ENCODE data around the gene DOHH. TPM values are rescaled to one million over a fixed set of nuclear protein-coding genes. Genes with fewer than 3 reads are reported as not detected.
A peak's percentile ranks its signal among the peaks of the same experiment; 100 is the strongest.

Gene DOHH
- total and polyA plus RNA-seq, 9 of the 15 experiments (the other 6 are each of a cell fraction or from before 2014, with no cell fraction given): 0.14 to 47.2 (median 5.1) TPM

DNA sequence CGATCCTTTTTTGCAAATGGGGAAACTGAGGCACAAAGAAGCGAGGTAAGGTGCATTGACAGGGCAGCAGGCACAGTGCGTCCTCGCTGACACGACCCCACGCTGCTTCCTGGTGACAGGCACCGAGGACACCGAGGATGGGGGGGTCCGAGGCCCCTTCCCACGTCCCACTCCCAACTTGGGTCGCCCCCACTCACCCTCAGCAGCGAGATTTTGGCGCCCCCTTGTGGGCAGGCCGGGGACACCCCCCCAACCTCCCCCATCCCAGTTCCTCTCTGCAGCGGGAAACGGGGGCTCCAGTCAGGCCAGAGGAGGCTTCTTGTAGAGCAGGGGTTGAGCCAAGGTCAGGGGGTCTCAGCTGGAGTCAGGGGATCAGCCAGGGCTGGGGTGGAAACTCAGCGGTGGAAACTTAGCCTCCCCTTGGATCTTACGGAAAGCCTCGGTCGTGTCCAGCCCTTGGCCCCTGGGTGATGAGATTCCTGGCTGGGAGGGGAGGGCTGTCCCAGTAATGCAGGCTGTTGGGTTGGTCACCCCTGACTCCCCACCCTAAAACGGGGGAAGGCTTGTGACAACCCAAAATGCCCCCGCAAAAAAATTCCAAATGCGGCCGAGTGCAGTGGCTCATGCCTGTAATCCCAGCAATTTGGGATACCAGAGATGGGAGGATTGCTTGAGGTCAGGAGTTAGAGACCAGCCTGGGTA lies 28.4 kb downstream of the DOHH start (continued):
- TF ChIP-seq, protein P1, sequence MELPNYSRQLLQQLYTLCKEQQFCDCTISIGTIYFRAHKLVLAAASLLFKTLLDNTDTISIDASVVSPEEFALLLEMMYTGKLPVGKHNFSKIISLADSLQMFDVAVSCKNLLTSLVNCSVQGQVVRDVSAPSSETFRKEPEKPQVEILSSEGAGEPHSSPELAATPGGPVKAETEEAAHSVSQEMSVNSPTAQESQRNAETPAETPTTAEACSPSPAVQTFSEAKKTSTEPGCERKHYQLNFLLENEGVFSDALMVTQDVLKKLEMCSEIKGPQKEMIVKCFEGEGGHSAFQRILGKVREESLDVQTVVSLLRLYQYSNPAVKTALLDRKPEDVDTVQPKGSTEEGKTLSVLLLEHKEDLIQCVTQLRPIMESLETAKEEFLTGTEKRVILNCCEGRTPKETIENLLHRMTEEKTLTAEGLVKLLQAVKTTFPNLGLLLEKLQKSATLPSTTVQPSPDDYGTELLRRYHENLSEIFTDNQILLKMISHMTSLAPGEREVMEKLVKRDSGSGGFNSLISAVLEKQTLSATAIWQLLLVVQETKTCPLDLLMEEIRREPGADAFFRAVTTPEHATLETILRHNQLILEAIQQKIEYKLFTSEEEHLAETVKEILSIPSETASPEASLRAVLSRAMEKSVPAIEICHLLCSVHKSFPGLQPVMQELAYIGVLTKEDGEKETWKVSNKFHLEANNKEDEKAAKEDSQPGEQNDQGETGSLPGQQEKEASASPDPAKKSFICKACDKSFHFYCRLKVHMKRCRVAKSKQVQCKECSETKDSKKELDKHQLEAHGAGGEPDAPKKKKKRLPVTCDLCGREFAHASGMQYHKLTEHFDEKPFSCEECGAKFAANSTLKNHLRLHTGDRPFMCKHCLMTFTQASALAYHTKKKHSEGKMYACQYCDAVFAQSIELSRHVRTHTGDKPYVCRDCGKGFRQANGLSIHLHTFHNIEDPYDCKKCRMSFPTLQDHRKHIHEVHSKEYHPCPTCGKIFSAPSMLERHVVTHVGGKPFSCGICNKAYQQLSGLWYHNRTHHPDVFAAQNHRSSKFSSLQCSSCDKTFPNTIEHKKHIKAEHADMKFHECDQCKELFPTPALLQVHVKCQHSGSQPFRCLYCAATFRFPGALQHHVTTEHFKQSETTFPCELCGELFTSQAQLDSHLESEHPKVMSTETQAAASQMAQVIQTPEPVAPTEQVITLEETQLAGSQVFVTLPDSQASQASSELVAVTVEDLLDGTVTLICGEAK (IDR thresholded peaks at IDR 0.05): no peak
- TF ChIP-seq, protein P1 (CRISPR knock-in tag; IDR thresholded peaks at IDR 0.05): no peak
- no peak for TF ChIP-seq MBD1 (CRISPR knock-in tag; IDR thresholded peaks at IDR 0.05)
- TF ChIP-seq ZNF561 (CRISPR knock-in tag; conservative IDR thresholded peaks at IDR 0.05): no peak
- no peak for TF ChIP-seq HNRNPL (IDR thresholded peaks at IDR 0.05; ENCODE audit: low read depth, low read length)
- TF ChIP-seq CREB1 (IDR thresholded peaks at IDR 0.05): no peak
- no peak for TF ChIP-seq CREB1 (CRISPR knock-in tag; IDR thresholded peaks at IDR 0.05)
- TF ChIP-seq PHF20 (IDR thresholded peaks at IDR 0.05; ENCODE audit: partially characterized antibody): peak; percentile 15
- TF ChIP-seq, protein P2, sequence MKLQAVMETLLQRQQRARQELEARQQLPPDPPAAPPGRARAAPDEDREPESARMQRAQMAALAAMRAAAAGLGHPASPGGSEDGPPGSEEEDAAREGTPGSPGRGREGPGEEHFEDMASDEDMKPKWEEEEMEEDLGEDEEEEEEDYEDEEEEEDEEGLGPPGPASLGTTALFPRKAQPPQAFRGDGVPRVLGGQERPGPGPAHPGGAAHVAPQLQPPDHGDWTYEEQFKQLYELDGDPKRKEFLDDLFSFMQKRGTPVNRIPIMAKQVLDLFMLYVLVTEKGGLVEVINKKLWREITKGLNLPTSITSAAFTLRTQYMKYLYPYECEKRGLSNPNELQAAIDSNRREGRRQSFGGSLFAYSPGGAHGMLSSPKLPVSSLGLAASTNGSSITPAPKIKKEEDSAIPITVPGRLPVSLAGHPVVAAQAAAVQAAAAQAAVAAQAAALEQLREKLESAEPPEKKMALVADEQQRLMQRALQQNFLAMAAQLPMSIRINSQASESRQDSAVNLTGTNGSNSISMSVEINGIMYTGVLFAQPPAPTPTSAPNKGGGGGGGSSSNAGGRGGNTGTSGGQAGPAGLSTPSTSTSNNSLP (IDR thresholded peaks at IDR 0.05; ENCODE audit: borderline replicate concordance, low read depth, low read length): no peak
- TF ChIP-seq, protein P3, sequence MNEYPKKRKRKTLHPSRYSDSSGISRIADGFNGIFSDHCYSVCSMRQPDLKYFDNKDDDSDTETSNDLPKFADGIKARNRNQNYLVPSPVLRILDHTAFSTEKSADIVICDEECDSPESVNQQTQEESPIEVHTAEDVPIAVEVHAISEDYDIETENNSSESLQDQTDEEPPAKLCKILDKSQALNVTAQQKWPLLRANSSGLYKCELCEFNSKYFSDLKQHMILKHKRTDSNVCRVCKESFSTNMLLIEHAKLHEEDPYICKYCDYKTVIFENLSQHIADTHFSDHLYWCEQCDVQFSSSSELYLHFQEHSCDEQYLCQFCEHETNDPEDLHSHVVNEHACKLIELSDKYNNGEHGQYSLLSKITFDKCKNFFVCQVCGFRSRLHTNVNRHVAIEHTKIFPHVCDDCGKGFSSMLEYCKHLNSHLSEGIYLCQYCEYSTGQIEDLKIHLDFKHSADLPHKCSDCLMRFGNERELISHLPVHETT (CRISPR knock-in tag; conservative IDR thresholded peaks at IDR 0.05 in 1 of 2, IDR thresholded peaks at IDR 0.05 in 1 of 2): no peak
- no peak for TF ChIP-seq NCOA1 (IDR thresholded peaks at IDR 0.05; ENCODE audit: low read depth)
- peak; percentile 57; the same call in 1 of the 2 replicates for TF ChIP-seq XRCC5 (IDR thresholded peaks at IDR 0.05; ENCODE audit: low read depth, low read length)
- TF ChIP-seq EP300 (IDR thresholded peaks at IDR 0.05; ENCODE audit: low read length): no peak
- no peak for TF ChIP-seq NFATC3 (IDR thresholded peaks at IDR 0.05)
